Fibroblast of lung (primary cell): ENCODE results near the gene USP24.

Source experiments
- EZH2 ChIP-seq: IDR thresholded peaks from 2 replicates; pipeline ENCODE4 v1.5.1; 2012; ENCODE audit warnings: low read length, control low read depth, mild to moderate bottlenecking; ENCODE audit errors: missing control alignments
- TF ChIP-seq, protein P1 (sequence below), 2 donors: IDR thresholded peaks in 1 of 2; conservative IDR thresholded peaks in 1 of 2; 1 replicate in 1 of 2; 2 replicates in 1 of 2; pipeline ENCODE4 v1.5.1; 2011 to 2012; ENCODE audit warnings: low read length in 2 of 2, control low read depth in 1 of 2, inconsistent platforms in 1 of 2, low read depth in 1 of 2, mild to moderate bottlenecking in 1 of 2

DNA sequence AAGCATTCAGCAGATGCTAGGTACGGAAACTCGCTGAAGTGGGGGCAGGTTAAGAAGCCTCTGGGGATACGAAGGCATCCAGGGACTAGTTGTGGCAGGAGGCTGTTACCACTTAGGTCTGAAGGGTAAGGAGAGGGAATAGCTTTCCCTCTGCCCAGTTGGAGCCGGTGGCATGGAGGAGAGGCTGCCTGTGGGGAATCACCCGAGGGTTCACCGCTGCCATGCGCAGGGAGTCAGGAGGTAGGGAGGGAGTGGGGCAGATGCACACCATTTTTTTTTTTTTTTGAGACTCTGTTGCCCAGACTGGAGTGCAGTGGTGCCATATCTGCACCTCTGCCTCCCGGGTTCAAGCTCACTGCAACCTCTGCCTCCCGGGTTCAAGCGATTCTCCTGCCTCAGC, 169.7 kb downstream of the USP24 start:
- TF ChIP-seq, protein P1, sequence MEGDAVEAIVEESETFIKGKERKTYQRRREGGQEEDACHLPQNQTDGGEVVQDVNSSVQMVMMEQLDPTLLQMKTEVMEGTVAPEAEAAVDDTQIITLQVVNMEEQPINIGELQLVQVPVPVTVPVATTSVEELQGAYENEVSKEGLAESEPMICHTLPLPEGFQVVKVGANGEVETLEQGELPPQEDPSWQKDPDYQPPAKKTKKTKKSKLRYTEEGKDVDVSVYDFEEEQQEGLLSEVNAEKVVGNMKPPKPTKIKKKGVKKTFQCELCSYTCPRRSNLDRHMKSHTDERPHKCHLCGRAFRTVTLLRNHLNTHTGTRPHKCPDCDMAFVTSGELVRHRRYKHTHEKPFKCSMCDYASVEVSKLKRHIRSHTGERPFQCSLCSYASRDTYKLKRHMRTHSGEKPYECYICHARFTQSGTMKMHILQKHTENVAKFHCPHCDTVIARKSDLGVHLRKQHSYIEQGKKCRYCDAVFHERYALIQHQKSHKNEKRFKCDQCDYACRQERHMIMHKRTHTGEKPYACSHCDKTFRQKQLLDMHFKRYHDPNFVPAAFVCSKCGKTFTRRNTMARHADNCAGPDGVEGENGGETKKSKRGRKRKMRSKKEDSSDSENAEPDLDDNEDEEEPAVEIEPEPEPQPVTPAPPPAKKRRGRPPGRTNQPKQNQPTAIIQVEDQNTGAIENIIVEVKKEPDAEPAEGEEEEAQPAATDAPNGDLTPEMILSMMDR (conservative IDR thresholded peaks at IDR 0.05 in 1 of 2, IDR thresholded peaks at IDR 0.05 in 1 of 2; ENCODE audit: low read depth in 1 of 2, low read length in 2 of 2): no peak
- TF ChIP-seq EZH2: no peak
